ENCODE measurements around the gene SLC6A8. TPM values are rescaled to one million over a fixed set of nuclear protein-coding genes. Genes with fewer than 3 reads are reported as not detected.
"Not testable (repeated sequence)": the region's sequence is repeated elsewhere in the genome, so short reads cannot be mapped to it uniquely, and the experiment has no call there.

Gene SLC6A8
- total RNA-seq, 2 experiments from 2014 or later, result not detected

DNA sequence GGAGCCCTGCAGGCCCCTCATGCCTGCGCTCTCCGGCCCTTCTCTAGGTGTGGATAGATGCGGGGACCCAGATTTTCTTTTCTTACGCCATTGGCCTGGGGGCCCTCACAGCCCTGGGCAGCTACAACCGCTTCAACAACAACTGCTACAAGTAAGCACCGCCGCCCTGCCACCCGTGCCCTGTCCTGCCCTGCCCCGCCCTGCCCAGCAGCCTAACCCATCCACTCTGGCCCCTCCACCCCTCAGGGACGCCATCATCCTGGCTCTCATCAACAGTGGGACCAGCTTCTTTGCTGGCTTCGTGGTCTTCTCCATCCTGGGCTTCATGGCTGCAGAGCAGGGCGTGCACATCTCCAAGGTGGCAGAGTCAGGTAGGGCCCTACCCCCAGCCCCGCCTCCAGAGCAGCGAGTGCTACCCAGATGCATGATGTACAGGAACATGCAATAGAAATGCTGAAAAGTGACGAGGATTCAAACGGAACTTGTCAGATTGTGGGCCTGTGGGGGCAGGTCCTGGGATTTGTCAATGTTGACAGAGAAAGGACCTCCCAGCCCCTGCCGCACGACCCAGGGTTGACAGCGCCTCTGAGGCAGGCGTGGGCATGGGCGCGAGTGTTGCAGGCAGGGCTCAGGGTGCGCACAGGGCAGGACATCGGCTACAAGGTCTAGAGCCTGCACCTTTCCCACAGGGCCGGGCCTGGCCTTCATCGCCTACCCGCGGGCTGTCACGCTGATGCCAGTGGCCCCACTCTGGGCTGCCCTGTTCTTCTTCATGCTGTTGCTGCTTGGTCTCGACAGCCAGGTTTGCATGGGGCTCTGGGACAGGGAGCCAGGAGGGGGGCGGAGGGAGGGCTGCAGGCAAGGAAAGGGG lies 5.7 kb downstream of the SLC6A8 start:
- ChIA-PET CTCF (ENCODE audit: unreplicated experiment) (no interaction called here), POLR2A (no interaction called here)
- Histone ChIP-seq H3K27ac (ENCODE audit: low read depth, low read length, poor library complexity, severe bottlenecking) (no peak overlapping the region), H3K36me3 (ENCODE audit: insufficient read depth, low read length) (no peaks in the 10 kb centered on the region), H3K9me3 (ENCODE audit: low read length) (no peaks in the 10 kb centered on the region), H3K4me3 (ENCODE audit: low read depth, low read length, poor library complexity, severe bottlenecking) (no peak overlapping the region), H3K4me2 (ENCODE audit: low read length) (no peak overlapping the region), H3K79me2 (ENCODE audit: insufficient read depth, low read depth, low read length) (no peaks in the 10 kb centered on the region), H3K4me1 (ENCODE audit: insufficient read depth, low read length, poor library complexity, severe bottlenecking) (no peaks in the 10 kb centered on the region), H2AFZ (ENCODE audit: low read length) (no peak overlapping the region), H4K20me1 (ENCODE audit: insufficient read depth, low read length) (no peaks in the 10 kb centered on the region), H3K9me2 (ENCODE audit: insufficient read depth, low read length) (no peaks in the 10 kb centered on the region)
- no TSS peak for BruUV-seq (replicated peaks)
- intact Hi-C loops (cut with micrococcal nuclease; ENCODE audit: unreplicated experiment), result no loop called here
- no peak for TF ChIP-seq EZH2phosphoT487 (IDR thresholded peaks at IDR 0.05; ENCODE audit: borderline replicate concordance, low read depth, low read length)
- TF ChIP-seq, protein P1, sequence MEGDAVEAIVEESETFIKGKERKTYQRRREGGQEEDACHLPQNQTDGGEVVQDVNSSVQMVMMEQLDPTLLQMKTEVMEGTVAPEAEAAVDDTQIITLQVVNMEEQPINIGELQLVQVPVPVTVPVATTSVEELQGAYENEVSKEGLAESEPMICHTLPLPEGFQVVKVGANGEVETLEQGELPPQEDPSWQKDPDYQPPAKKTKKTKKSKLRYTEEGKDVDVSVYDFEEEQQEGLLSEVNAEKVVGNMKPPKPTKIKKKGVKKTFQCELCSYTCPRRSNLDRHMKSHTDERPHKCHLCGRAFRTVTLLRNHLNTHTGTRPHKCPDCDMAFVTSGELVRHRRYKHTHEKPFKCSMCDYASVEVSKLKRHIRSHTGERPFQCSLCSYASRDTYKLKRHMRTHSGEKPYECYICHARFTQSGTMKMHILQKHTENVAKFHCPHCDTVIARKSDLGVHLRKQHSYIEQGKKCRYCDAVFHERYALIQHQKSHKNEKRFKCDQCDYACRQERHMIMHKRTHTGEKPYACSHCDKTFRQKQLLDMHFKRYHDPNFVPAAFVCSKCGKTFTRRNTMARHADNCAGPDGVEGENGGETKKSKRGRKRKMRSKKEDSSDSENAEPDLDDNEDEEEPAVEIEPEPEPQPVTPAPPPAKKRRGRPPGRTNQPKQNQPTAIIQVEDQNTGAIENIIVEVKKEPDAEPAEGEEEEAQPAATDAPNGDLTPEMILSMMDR (conservative IDR thresholded peaks at IDR 0.05; ENCODE audit: low read length), result no peak
- DNase-seq (ENCODE audit: low spot score), result no peak

DNA sequence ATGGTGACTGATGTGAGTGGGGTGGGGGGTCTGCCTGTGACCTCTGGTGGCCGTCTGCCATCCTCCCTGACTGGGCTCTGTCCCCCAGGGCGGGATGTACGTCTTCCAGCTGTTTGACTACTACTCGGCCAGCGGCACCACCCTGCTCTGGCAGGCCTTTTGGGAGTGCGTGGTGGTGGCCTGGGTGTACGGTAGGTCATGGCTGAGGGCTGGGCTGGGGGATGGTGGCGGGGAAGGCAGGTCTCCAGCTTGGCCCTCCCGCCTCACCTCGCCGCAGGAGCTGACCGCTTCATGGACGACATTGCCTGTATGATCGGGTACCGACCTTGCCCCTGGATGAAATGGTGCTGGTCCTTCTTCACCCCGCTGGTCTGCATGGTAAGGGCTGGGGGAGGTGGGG lies 6.5 kb downstream of the SLC6A8 start:
- H3K27ac ChIP-seq (ENCODE audit: low read depth, low read length, poor library complexity, severe bottlenecking); H4K20me1 ChIP-seq (ENCODE audit: insufficient read depth, low read length); H2AFZ ChIP-seq (ENCODE audit: low read length); H3K4me1 ChIP-seq (ENCODE audit: insufficient read depth, low read length, poor library complexity, severe bottlenecking); CTCF ChIA-PET (ENCODE audit: unreplicated experiment); intact Hi-C loops (cut with micrococcal nuclease; ENCODE audit: unreplicated experiment); DNase-seq (ENCODE audit: low spot score); H3K9me2 ChIP-seq (ENCODE audit: insufficient read depth, low read length); H3K9me3 ChIP-seq (ENCODE audit: low read length); H3K79me2 ChIP-seq (ENCODE audit: insufficient read depth, low read depth, low read length); BruUV-seq (replicated peaks); H3K36me3 ChIP-seq (ENCODE audit: insufficient read depth, low read length); H3K4me2 ChIP-seq (ENCODE audit: low read length); H3K4me3 ChIP-seq (ENCODE audit: low read depth, low read length, poor library complexity, severe bottlenecking); POLR2A ChIA-PET: not testable (repeated sequence)

DNA sequence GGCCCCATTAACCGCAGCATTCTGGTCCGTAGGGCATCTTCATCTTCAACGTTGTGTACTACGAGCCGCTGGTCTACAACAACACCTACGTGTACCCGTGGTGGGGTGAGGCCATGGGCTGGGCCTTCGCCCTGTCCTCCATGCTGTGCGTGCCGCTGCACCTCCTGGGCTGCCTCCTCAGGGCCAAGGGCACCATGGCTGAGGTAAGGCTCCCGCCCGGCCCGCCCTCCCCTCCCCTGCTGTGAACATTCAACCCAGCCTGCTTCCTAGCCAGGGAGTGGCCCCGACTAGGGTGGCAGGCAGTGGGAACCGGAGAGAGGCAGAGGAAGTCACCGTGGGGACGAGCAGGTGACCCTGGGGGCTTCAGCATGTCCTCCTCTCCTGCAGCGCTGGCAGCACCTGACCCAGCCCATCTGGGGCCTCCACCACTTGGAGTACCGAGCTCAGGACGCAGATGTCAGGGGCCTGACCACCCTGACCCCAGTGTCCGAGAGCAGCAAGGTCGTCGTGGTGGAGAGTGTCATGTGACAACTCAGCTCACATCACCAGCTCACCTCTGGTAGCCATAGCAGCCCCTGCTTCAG lies 7.1 kb downstream of the SLC6A8 start:
- H3K9me3 ChIP-seq (ENCODE audit: low read length), result no peaks in the 10 kb centered on the region
- H3K79me2 ChIP-seq (ENCODE audit: insufficient read depth, low read depth, low read length), result no peaks in the 10 kb centered on the region
- no peak overlapping the region for H3K27ac ChIP-seq (ENCODE audit: low read depth, low read length, poor library complexity, severe bottlenecking)
- no peak overlapping the region for H3K4me2 ChIP-seq (ENCODE audit: low read length)
- intact Hi-C loops (cut with micrococcal nuclease; ENCODE audit: unreplicated experiment), result no loop called here
- H3K9me2 ChIP-seq (ENCODE audit: insufficient read depth, low read length), result no peaks in the 10 kb centered on the region
- TF ChIP-seq EZH2phosphoT487 (IDR thresholded peaks at IDR 0.05; ENCODE audit: borderline replicate concordance, low read depth, low read length), result no peak
- TF ChIP-seq, protein P1 (conservative IDR thresholded peaks at IDR 0.05; ENCODE audit: low read length), result no peak
- POLR2A ChIA-PET, result no interaction called here
- no TSS peak for BruUV-seq (replicated peaks)
- no peak overlapping the region for H2AFZ ChIP-seq (ENCODE audit: low read length)
- no peak for DNase-seq (ENCODE audit: low spot score)
- CTCF ChIA-PET (ENCODE audit: unreplicated experiment), result no interaction called here
- no peaks in the 10 kb centered on the region for H3K36me3 ChIP-seq (ENCODE audit: insufficient read depth, low read length)
- no peaks in the 10 kb centered on the region for H3K4me1 ChIP-seq (ENCODE audit: insufficient read depth, low read length, poor library complexity, severe bottlenecking)
- no peak overlapping the region for H3K4me3 ChIP-seq (ENCODE audit: low read depth, low read length, poor library complexity, severe bottlenecking)
- no peaks in the 10 kb centered on the region for H4K20me1 ChIP-seq (ENCODE audit: insufficient read depth, low read length)
